ENCODE results near the gene LUC7L2. TPM values are rescaled to one million over a fixed set of nuclear protein-coding genes. Genes with fewer than 3 reads are reported as not detected.
"Not testable (repeated sequence)": the region's sequence is repeated elsewhere in the genome, so short reads cannot be mapped to it uniquely, and the experiment has no call there.

LUC7L2 gene
- total and polyA plus RNA-seq, 4 donors: 16.2 to 38.9 (median 22.9) TPM

DNA sequence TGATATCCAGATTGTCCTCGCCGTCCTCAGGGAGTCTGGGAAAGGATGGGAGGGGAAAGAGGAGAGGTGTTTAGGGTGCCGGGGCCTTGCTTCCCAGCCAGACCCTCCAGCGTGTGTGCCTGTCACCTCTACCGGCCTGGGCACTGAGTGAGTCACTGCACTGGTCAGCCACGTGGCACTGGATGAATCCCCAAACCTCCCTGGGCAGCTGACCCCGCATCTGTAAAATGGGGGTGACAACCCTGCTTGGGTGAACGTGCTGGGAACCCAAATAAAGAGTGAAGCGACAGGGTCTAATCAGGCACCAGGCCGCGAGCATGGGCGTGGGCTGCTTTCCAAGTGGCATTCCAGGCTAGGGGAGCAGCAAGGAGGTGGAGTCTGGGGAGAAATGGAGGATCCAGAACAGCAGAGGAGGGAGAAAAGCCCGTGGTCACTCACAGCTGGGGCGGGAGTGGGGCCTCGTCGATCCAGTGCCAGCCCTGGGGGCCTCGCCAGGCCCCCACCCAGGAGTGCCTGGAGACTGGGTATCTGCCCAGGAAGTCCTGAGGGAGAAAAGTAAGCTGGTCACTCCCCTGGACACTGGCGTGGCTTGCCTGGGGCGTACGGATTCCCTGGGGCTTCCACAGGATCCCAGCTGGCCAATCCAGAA, 94.1 kb downstream of the LUC7L2 start:
- no peak overlapping the region for H3K27ac ChIP-seq (ENCODE audit: low read depth in 1 of 2, low read length in 2 of 2)
- H3K4me1 ChIP-seq (ENCODE audit: control insufficient read depth in 4 of 4, insufficient read depth in 4 of 4, low read length in 3 of 4): no peaks in the 10 kb centered on the region
- TF ChIP-seq, protein P1, sequence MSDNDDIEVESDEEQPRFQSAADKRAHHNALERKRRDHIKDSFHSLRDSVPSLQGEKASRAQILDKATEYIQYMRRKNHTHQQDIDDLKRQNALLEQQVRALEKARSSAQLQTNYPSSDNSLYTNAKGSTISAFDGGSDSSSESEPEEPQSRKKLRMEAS (IDR thresholded peaks at IDR 0.05): no peak
- TF ChIP-seq HNF4A (conservative IDR thresholded peaks at IDR 0.05) (no peak), NR2F2 (IDR thresholded peaks at IDR 0.05) (no peak)
- H3K27me3 ChIP-seq (ENCODE audit: control insufficient read depth in 4 of 4, insufficient read depth in 4 of 4, low read length in 3 of 4): no peaks in the 10 kb centered on the region
- peaks cover 0 to 3% (median under 1%) of the 10 kb centered on the region in 4 donors for H3K9me3 ChIP-seq (ENCODE audit: control insufficient read depth in 4 of 4, low read length in 3 of 4)
- no peaks in the 10 kb centered on the region for H3K36me3 ChIP-seq (ENCODE audit: control insufficient read depth in 4 of 4, insufficient read depth in 3 of 4, low read depth in 1 of 4, low read length in 3 of 4)
- no peak for DNase-seq (ENCODE audit: low spot score)
- WGBS: 80% methylated on average over 20 of the region's 20 CpGs
- H3K9ac ChIP-seq (ENCODE audit: low read depth in 1 of 2, low read length in 2 of 2): no peak overlapping the region
- no peak overlapping the region for H3K4me3 ChIP-seq (ENCODE audit: low read depth in 1 of 3, low read length in 3 of 3)

DNA sequence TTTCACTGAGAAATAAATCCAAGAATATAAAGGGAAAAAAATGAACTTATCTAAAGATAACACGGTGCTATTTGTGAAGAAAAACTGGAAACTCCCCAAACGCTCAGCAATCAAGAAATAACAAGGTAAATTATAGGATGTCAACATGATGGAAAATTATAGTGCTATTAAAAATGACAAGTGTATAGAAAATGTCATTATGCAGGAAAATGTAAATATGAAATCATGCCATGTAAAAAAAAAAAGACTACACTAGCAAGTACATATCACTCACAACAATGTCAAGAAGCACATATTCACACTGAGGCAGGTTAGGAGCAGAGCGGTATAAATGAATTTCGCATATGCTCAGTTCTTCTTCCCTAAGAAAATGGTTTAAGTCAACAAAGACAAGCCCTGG, 96.1 kb downstream of the LUC7L2 start:
- TF ChIP-seq, protein P2, sequence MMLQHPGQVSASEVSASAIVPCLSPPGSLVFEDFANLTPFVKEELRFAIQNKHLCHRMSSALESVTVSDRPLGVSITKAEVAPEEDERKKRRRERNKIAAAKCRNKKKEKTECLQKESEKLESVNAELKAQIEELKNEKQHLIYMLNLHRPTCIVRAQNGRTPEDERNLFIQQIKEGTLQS (IDR thresholded peaks at IDR 0.05): no peak
- TF ChIP-seq SP1 (IDR thresholded peaks at IDR 0.05) (no peak), HNF4A (conservative IDR thresholded peaks at IDR 0.05) (no peak), FOXA2 (IDR thresholded peaks at IDR 0.05) (no peak)
- no peaks in the 10 kb centered on the region for H3K27me3 ChIP-seq (ENCODE audit: control insufficient read depth in 4 of 4, insufficient read depth in 4 of 4, low read length in 3 of 4)
- no peak for DNase-seq (ENCODE audit: low spot score)
- no peak overlapping the region for H3K9ac ChIP-seq (ENCODE audit: low read depth in 1 of 2, low read length in 2 of 2)
- no peaks in the 10 kb centered on the region for H3K4me1 ChIP-seq (ENCODE audit: control insufficient read depth in 4 of 4, insufficient read depth in 4 of 4, low read length in 3 of 4)
- no peak overlapping the region for H3K27ac ChIP-seq (ENCODE audit: low read depth in 1 of 2, low read length in 2 of 2)
- H3K9me3 ChIP-seq (ENCODE audit: control insufficient read depth in 4 of 4, low read length in 3 of 4): peaks cover 0 to 1% (median 0%) of the 10 kb centered on the region in 4 donors
- 90% methylated on average over 4 of the region's 4 CpGs for WGBS
- no peaks in the 10 kb centered on the region for H3K36me3 ChIP-seq (ENCODE audit: control insufficient read depth in 4 of 4, insufficient read depth in 3 of 4, low read depth in 1 of 4, low read length in 3 of 4)
- no peak overlapping the region for H3K4me3 ChIP-seq (ENCODE audit: low read depth in 1 of 3, low read length in 3 of 3)

DNA sequence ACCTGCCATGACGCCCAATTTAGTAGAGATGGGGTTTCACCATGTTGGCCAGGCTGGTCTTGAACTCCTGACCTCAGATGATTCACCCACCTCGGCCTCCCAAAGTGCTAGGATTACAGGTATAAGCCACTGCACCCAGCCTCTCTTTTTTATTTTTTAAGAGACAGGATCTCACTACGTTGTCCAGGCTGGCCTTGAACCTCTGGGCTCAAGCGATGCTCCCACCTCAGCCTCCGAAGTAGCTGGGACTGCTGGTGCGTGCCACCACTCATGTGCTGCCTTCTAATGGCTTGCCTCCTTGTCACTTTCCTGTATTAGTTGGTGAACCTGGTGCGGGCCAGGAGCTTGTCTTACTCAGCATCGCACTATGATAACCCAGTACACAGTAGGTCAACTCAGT, 96.8 kb downstream of the LUC7L2 start:
- H3K9ac ChIP-seq (ENCODE audit: low read depth in 1 of 2, low read length in 2 of 2): no peak overlapping the region
- H3K27me3 ChIP-seq (ENCODE audit: control insufficient read depth in 4 of 4, insufficient read depth in 4 of 4, low read length in 3 of 4): no peaks in the 10 kb centered on the region
- H3K9me3 ChIP-seq (ENCODE audit: control insufficient read depth in 4 of 4, low read length in 3 of 4): no peaks in the 10 kb centered on the region
- no peak overlapping the region for H3K4me3 ChIP-seq (ENCODE audit: low read depth in 1 of 3, low read length in 3 of 3)
- no peaks in the 10 kb centered on the region for H3K36me3 ChIP-seq (ENCODE audit: control insufficient read depth in 4 of 4, insufficient read depth in 3 of 4, low read depth in 1 of 4, low read length in 3 of 4)
- 91% methylated on average over 8 of the region's 8 CpGs for WGBS
- H3K4me1 ChIP-seq (ENCODE audit: control insufficient read depth in 4 of 4, insufficient read depth in 4 of 4, low read length in 3 of 4): no peaks in the 10 kb centered on the region
- no peak for TF ChIP-seq HNF4A (conservative IDR thresholded peaks at IDR 0.05)
- TF ChIP-seq, protein P1 (IDR thresholded peaks at IDR 0.05): no peak
- TF ChIP-seq, protein P2 (IDR thresholded peaks at IDR 0.05): no peak
- no peak for DNase-seq (ENCODE audit: low spot score)
- H3K27ac ChIP-seq (ENCODE audit: low read depth in 1 of 2, low read length in 2 of 2): no peak overlapping the region

DNA sequence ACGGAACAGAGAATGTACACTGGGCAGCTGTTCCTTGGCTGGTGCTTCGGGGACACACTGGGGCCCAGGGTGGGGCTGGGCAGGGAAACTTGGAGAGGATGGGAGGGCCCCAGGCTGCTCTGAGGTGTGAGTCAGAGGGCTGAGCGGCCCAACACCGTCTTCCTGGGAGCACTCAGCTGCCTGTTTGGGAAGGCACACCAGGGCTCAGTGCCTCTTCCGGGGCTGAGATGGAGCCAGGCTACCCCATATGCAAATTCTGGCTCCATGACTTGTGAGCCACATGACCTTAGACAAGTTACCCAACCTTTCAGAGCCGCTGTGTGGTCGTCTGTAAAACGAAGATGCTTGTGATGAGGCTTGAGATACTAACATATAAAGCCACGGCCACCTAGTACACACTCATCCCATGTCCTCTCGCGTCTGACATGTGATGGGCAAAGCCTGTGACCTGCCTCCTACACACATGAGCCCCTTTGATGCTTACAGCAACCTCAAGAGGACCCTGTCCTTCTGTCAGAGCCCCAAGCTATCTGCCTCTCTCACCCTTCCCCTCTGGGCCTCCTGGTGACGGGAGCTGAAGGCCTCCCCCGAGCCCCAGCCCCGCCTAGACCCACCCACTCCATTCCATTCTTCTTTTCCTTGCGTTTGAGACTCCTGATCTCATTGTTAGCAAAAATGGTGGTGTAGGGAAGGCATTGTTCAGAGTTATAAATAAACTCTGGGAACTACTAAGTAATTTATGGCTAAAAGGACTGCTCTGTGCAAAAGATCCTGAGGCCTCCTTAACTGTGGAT, 97.7 kb downstream of the LUC7L2 start:
- 81% methylated on average over 15 of the region's 15 CpGs for whole genome bisulfite sequencing
- H3K4me1 ChIP-seq (ENCODE audit: control insufficient read depth in 4 of 4, insufficient read depth in 4 of 4, low read length in 3 of 4): no peaks in the 10 kb centered on the region
- no peak overlapping the region for H3K4me3 ChIP-seq (ENCODE audit: low read depth in 1 of 3, low read length in 3 of 3)
- H3K9me3 ChIP-seq (ENCODE audit: control insufficient read depth in 4 of 4, low read length in 3 of 4): no peaks in the 10 kb centered on the region
- H3K36me3 ChIP-seq (ENCODE audit: control insufficient read depth in 4 of 4, insufficient read depth in 3 of 4, low read depth in 1 of 4, low read length in 3 of 4): no peaks in the 10 kb centered on the region
- H3K27me3 ChIP-seq (ENCODE audit: control insufficient read depth in 4 of 4, insufficient read depth in 4 of 4, low read length in 3 of 4): no peaks in the 10 kb centered on the region
- TF ChIP-seq EGR1 (IDR thresholded peaks at IDR 0.05; ENCODE audit: low read depth in 2 of 2) (no peak), FOXA2 (IDR thresholded peaks at IDR 0.05) (no peak), GABPA (IDR thresholded peaks at IDR 0.05 in 1 of 2, conservative IDR thresholded peaks at IDR 0.05 in 1 of 2) (no peak), SP1 (IDR thresholded peaks at IDR 0.05) (no peak), NR2F2 (IDR thresholded peaks at IDR 0.05) (no peak)
- TF ChIP-seq, protein P3, sequence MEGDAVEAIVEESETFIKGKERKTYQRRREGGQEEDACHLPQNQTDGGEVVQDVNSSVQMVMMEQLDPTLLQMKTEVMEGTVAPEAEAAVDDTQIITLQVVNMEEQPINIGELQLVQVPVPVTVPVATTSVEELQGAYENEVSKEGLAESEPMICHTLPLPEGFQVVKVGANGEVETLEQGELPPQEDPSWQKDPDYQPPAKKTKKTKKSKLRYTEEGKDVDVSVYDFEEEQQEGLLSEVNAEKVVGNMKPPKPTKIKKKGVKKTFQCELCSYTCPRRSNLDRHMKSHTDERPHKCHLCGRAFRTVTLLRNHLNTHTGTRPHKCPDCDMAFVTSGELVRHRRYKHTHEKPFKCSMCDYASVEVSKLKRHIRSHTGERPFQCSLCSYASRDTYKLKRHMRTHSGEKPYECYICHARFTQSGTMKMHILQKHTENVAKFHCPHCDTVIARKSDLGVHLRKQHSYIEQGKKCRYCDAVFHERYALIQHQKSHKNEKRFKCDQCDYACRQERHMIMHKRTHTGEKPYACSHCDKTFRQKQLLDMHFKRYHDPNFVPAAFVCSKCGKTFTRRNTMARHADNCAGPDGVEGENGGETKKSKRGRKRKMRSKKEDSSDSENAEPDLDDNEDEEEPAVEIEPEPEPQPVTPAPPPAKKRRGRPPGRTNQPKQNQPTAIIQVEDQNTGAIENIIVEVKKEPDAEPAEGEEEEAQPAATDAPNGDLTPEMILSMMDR (IDR thresholded peaks at IDR 0.05; ENCODE audit: low read depth, low read length, missing input control): no peak
- DNase-seq (ENCODE audit: low spot score): no peak
- no peak overlapping the region for H3K9ac ChIP-seq (ENCODE audit: low read depth in 1 of 2, low read length in 2 of 2)
- H3K27ac ChIP-seq (ENCODE audit: low read depth in 1 of 2, low read length in 2 of 2): no peak overlapping the region

DNA sequence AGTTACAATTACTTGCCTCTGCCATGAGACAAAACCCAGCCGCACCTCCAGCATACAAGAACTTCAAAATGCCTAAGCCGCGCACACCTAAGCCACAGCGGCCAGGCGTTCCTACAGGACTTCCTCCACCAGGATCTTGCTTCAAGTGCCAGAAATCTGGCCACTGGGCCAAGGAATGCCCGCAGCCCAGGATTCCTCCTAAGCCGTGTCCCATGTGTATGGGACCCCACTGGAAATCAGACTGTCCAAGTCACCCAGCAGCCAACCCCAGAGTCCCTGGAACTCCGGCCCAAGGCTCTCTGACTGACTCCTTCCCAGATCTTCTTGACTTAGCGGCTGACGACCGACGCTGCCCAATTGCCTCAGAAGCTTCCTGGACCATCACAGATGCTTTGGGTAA, 103.7 kb downstream of the LUC7L2 start:
- not testable (repeated sequence) for H3K36me3 ChIP-seq (ENCODE audit: control insufficient read depth in 4 of 4, insufficient read depth in 3 of 4, low read depth in 1 of 4, low read length in 3 of 4); H3K9ac ChIP-seq (ENCODE audit: low read depth in 1 of 2, low read length in 2 of 2); H3K27me3 ChIP-seq (ENCODE audit: control insufficient read depth in 4 of 4, insufficient read depth in 4 of 4, low read length in 3 of 4); H3K27ac ChIP-seq (ENCODE audit: low read depth in 1 of 2, low read length in 2 of 2); H3K4me3 ChIP-seq (ENCODE audit: low read depth in 1 of 3, low read length in 3 of 3); H3K4me1 ChIP-seq (ENCODE audit: control insufficient read depth in 4 of 4, insufficient read depth in 4 of 4, low read length in 3 of 4); H3K9me3 ChIP-seq (ENCODE audit: control insufficient read depth in 4 of 4, low read length in 3 of 4); DNase-seq (ENCODE audit: low spot score)
- 96% methylated on average over 12 of the region's 12 CpGs for WGBS

Data from liver (tissue), 9 donors.